CD14-positive monocyte (primary cell): Measurements from ENCODE around the gene SRSF3. TPM values are rescaled to one million over a fixed set of nuclear protein-coding genes. Genes with fewer than 3 reads are reported as not detected.
A peak's percentile ranks its signal among the peaks of the same experiment; 100 is the strongest.
"Not testable (repeated sequence)": the region's sequence is repeated elsewhere in the genome, so short reads cannot be mapped to it uniquely, and the experiment has no call there.

Experiments
- DNase-seq, 3 donors: peaks; one replicate each; pipeline ENCODE4 v3.0.0-alpha.2; 2011 to 2022
- H2AFZ ChIP-seq: 2 replicates; pipeline ENCODE4 v1.6.0; 2012; ENCODE audit warnings: mild to moderate bottlenecking, low read depth, low read length, inconsistent platforms; ENCODE audit not compliant: insufficient read depth, poor library complexity, severe bottlenecking
- H3K27ac ChIP-seq, 2 donors: 1 replicate in 1 of 2; 2 replicates in 1 of 2; pipeline ENCODE4 v1.5.1; 2012 to 2013; ENCODE audit warnings: low read length in 2 of 2, control low read depth in 1 of 2, inconsistent platforms in 1 of 2, low read depth in 1 of 2, mild to moderate bottlenecking in 1 of 2
- H3K27me3 ChIP-seq, 2 donors: one replicate each; pipeline versions ENCODE4 v1.6.0 to v1.6.1; 2011 to 2013; ENCODE audit warnings: low read length in 2 of 2; ENCODE audit not compliant: control insufficient read depth in 2 of 2, insufficient read depth in 2 of 2
- H3K36me3 ChIP-seq, 2 donors: replicated peaks in 1 of 2; 1 replicate in 1 of 2; 2 replicates in 1 of 2; pipeline versions ENCODE4 v1.5.1 to v1.6.1; 2012 to 2013; ENCODE audit warnings: low read length in 2 of 2, control low read depth in 1 of 2, inconsistent platforms in 1 of 2, mild to moderate bottlenecking in 1 of 2; ENCODE audit not compliant: insufficient read depth in 2 of 2, control insufficient read depth in 1 of 2
- H3K4me1 ChIP-seq, 2 donors: 1 replicate in 1 of 2; 2 replicates in 1 of 2; pipeline versions ENCODE4 v1.5.1 to v1.6.1; 2012 to 2013; ENCODE audit warnings: low read length in 2 of 2, control low read depth in 1 of 2, inconsistent platforms in 1 of 2, mild to moderate bottlenecking in 1 of 2, moderate library complexity in 1 of 2; ENCODE audit not compliant: insufficient read depth in 2 of 2, control insufficient read depth in 1 of 2
- H3K4me2 ChIP-seq: replicated peaks from 2 replicates; pipeline ENCODE3; 2012; ENCODE audit warnings: low read length, moderate library complexity, mild to moderate bottlenecking; ENCODE audit not compliant: poor library complexity, severe bottlenecking; ENCODE audit errors: extremely low read depth
- H3K4me3 ChIP-seq, 3 experiments: fragments of 200-600 bp in 1 of 3; sonication (generic) in 1 of 3; replicated peaks in 1 of 3; 1 replicate in 2 of 3; 2 replicates in 1 of 3; pipeline ENCODE4 v1.5.1; 2011 to 2013; ENCODE audit warnings: low read length in 3 of 3, mild to moderate bottlenecking in 3 of 3, control low read depth in 2 of 3, low read depth in 2 of 3, inconsistent platforms in 1 of 3, moderate library complexity in 1 of 3
- H3K79me2 ChIP-seq: 2 replicates; pipeline ENCODE4 v1.6.0; 2012; ENCODE audit warnings: mild to moderate bottlenecking, control low read depth, inconsistent platforms, low read length, moderate library complexity; ENCODE audit not compliant: insufficient read depth
- H3K9ac ChIP-seq: 2 replicates; pipeline ENCODE4 v1.6.0; 2017; ENCODE audit warnings: low read length, mild to moderate bottlenecking; ENCODE audit not compliant: insufficient read depth, poor library complexity, severe bottlenecking
- H3K9me3 ChIP-seq, 2 donors: replicated peaks in 1 of 2; 1 replicate in 1 of 2; 2 replicates in 1 of 2; pipeline versions ENCODE4 v1.5.1 to v1.6.1; 2012 to 2013; ENCODE audit warnings: low read length in 2 of 2, control low read depth in 1 of 2; ENCODE audit not compliant: control insufficient read depth in 1 of 2, insufficient read depth in 1 of 2
- H4K20me1 ChIP-seq: 2 replicates; pipeline ENCODE4 v1.6.0; 2012; ENCODE audit warnings: mild to moderate bottlenecking, low read length, control low read depth, moderate library complexity; ENCODE audit not compliant: insufficient read depth
- H3K27ac Mint-ChIP-seq, 7 donors: one replicate each; pipeline ENCODE4 v1.8.0; 2020; ENCODE audit warnings: mild to moderate bottlenecking in 7 of 7, mixed read lengths in 7 of 7, moderate library complexity in 6 of 7, inconsistent platforms in 2 of 7
- H3K27me3 Mint-ChIP-seq, 3 donors: one replicate each; pipeline ENCODE4 v1.8.0; 2021 to 2022; ENCODE audit warnings: low read depth in 3 of 3, mild to moderate bottlenecking in 3 of 3, mixed read lengths in 3 of 3, moderate library complexity in 3 of 3, inconsistent platforms in 1 of 3
- H3K36me3 Mint-ChIP-seq, 2 donors: one replicate each; pipeline ENCODE4 v1.8.0; 2020; ENCODE audit warnings: mixed read lengths in 2 of 2, inconsistent platforms in 1 of 2, mild to moderate bottlenecking in 1 of 2
- H3K4me1 Mint-ChIP-seq: one replicate; pipeline ENCODE4 v1.8.0; 2020; ENCODE audit warnings: mild to moderate bottlenecking, mixed read lengths
- H3K4me3 Mint-ChIP-seq, 2 donors: one replicate each; pipeline ENCODE4 v1.8.0; 2020; ENCODE audit warnings: mild to moderate bottlenecking in 2 of 2, mixed read lengths in 2 of 2, moderate library complexity in 1 of 2
- H3K9me3 Mint-ChIP-seq, 7 donors: one replicate each; pipeline ENCODE4 v1.8.0; 2020 to 2022; ENCODE audit warnings: mixed read lengths in 7 of 7, mild to moderate bottlenecking in 6 of 7, moderate library complexity in 6 of 7, inconsistent platforms in 2 of 7
- WGBS: methylation state at CpG from one replicate; pipeline ENCODE4 v1.1.5; 2013; ENCODE audit warnings: missing lambda C conversion rate; ENCODE audit not compliant: insufficient coverage; 5-methylcytosine and 5-hydroxymethylcytosine counted together
- intact Hi-C, 2 donors: fragments of 100-400 bp; cut with micrococcal nuclease; formaldehyde crosslinking; loops; one replicate each; pipeline versions ENCODE4 v1.15.0 to v1.15.1; 2023
- polyA plus RNA-seq, 3 donors: library from polyadenylated mRNA; depleted of rRNA in 1 of 3; unstranded in 2 of 3; stranded (reverse) in 1 of 3; fragments of 300-500 nt in 2 of 3; fragments of >200 nt in 1 of 3; fragmentation: Illumina TruSeq in 2 of 3; gene quantifications; 1 replicate in 2 of 3; 2 replicates in 1 of 3; pipeline ENCODE4 v1.2.3, GENCODE V29; 2012 to 2021
- TF ChIP-seq, protein P1 (sequence below): fragments of 200-600 bp; IDR thresholded peaks from one replicate; pipeline ENCODE4 v1.8.0; 2022; ENCODE audit warnings: antibody characterized with exemption, mild to moderate bottlenecking

The SRSF3 gene
- polyA plus RNA-seq, 3 donors: 293 to 341 (median 297) TPM

GRCh38 chr6:36571122-36572043 is 22.8 kb upstream of the SRSF3 start:
- 100% methylated on average over 2 of the region's 4 CpGs for WGBS
- no peaks in the 10 kb centered on the region for H3K36me3 Mint-ChIP-seq
- intact Hi-C loops: no loop called here
- no peak overlapping the region for H3K9ac ChIP-seq
- peaks cover 16% of the 10 kb centered on the region for H3K4me1 Mint-ChIP-seq
- H3K27ac ChIP-seq: no peak overlapping the region
- TF ChIP-seq, protein P1, sequence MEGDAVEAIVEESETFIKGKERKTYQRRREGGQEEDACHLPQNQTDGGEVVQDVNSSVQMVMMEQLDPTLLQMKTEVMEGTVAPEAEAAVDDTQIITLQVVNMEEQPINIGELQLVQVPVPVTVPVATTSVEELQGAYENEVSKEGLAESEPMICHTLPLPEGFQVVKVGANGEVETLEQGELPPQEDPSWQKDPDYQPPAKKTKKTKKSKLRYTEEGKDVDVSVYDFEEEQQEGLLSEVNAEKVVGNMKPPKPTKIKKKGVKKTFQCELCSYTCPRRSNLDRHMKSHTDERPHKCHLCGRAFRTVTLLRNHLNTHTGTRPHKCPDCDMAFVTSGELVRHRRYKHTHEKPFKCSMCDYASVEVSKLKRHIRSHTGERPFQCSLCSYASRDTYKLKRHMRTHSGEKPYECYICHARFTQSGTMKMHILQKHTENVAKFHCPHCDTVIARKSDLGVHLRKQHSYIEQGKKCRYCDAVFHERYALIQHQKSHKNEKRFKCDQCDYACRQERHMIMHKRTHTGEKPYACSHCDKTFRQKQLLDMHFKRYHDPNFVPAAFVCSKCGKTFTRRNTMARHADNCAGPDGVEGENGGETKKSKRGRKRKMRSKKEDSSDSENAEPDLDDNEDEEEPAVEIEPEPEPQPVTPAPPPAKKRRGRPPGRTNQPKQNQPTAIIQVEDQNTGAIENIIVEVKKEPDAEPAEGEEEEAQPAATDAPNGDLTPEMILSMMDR: no peak
- H3K9me3 ChIP-seq: peaks cover 0 to 6% of the 10 kb centered on the region in 2 donors
- H3K4me3 ChIP-seq: no peak overlapping the region
- H4K20me1 ChIP-seq: no peaks in the 10 kb centered on the region
- peaks cover 0 to 11% (median 4%) of the 10 kb centered on the region in 7 donors for H3K9me3 Mint-ChIP-seq
- no peak overlapping the region for H2AFZ ChIP-seq
- H3K79me2 ChIP-seq: no peaks in the 10 kb centered on the region
- H3K27me3 ChIP-seq: no peaks in the 10 kb centered on the region
- H3K4me2 ChIP-seq: no peak overlapping the region
- H3K27ac Mint-ChIP-seq: no peak overlapping the region
- H3K36me3 ChIP-seq: no peaks in the 10 kb centered on the region
- DNase-seq: no peak
- no peak overlapping the region for H3K4me3 Mint-ChIP-seq
- H3K27me3 Mint-ChIP-seq: no peaks in the 10 kb centered on the region
- H3K4me1 ChIP-seq: peaks cover 15 to 16% of the 10 kb centered on the region in 2 donors

DNA sequence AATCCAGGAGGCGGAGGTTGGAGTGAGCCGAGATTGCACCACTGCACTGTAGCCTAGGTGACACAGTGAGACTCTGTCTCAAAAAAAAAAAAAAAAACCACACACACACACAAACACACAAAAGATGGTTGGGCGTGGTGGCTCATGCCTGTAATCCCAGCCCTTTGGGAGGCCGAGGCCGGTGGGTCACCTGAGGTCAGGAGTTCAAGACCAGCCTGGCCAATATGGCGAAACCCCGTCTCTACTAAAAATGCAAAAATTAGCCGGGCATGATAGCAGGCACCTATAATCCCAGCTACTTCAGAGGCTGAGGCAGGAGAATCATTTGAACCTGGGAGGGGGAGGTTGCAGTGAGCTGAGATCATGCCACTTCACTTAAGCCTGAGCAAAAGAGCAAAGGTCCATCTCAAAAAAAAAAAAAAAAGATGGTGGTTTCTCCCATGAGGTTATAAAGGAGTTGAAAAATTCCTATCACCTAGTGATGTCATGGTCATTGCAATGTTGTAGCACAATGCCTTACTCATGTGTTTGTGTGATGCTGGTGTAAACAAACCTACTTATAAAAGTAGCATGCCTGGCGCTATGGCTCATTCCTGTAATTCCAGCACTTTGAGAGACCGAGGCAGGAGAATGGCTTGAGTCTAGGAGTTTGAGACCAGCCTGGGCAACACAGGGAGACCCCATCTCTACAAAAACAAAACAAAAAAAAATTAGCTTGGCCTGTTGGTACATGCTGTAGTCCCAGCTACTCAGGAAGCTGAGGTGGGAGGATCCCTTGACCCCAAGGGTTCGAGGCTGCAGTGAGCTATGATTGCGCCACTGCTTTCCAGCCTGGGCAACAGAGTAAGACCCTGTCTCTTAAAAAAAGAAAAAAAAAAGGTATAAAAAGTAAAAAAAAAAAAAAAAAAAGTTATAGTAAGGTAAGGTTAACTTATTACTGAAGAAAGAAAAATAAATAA is 21.5 kb upstream of the SRSF3 start:
- Mint-ChIP-seq H3K4me1 (peaks cover 18% of the 10 kb centered on the region), H3K27ac (peak overlapping the region in 1 of 7 donors; percentile 53), H3K9me3 (peaks cover 0 to 11% (median 4%) of the 10 kb centered on the region in 7 donors)
- H3K27ac ChIP-seq, H3K4me2 ChIP-seq, H3K27me3 Mint-ChIP-seq, H3K27me3 ChIP-seq, intact Hi-C loops, H3K4me3 Mint-ChIP-seq, H3K4me3 ChIP-seq, H3K36me3 ChIP-seq, H3K9ac ChIP-seq, H2AFZ ChIP-seq, H3K9me3 ChIP-seq, DNase-seq, H4K20me1 ChIP-seq, H3K79me2 ChIP-seq, H3K36me3 Mint-ChIP-seq: not testable (repeated sequence)
- WGBS: 80% methylated on average over 5 of the region's 12 CpGs
- H3K4me1 ChIP-seq: peaks cover 14 to 19% of the 10 kb centered on the region in 2 donors
